CD4-positive, alpha-beta memory T cell (primary cell): ENCODE data around the gene PLPPR1. TPM values are rescaled to one million over a fixed set of nuclear protein-coding genes. Genes with fewer than 3 reads are reported as not detected.
"Not testable (repeated sequence)": the region's sequence is repeated elsewhere in the genome, so short reads cannot be mapped to it uniquely, and the experiment has no call there.

Source experiments
- CTCF ChIA-PET: fragments of 350-600 bp; sonication (Branson Sonifier 250); formaldehyde crosslinking; loops from one replicate; lab custom pipeline; 2021; ENCODE audit warnings: inconsistent platforms; ENCODE audit not compliant: partially characterized antibody; lab: Charles Lee
- POLR2A ChIA-PET: fragments of 350-600 bp; sonication (Branson Sonifier 250); formaldehyde crosslinking; loops from one replicate; lab custom pipeline; 2021; ENCODE audit not compliant: partially characterized antibody; lab: Charles Lee
- DNase-seq, 5 donors: peaks; one replicate each; pipeline versions ENCODE4 v3.0.0 to v3.0.0-alpha.2; 2020 to 2022; ENCODE audit warnings: mixed read lengths in 1 of 5
- H3K27ac ChIP-seq: one replicate; pipeline ENCODE4 v1.7.0; 2013; ENCODE audit warnings: low read depth, low read length
- H3K27me3 ChIP-seq: 2 replicates; pipeline ENCODE4 v1.7.0; 2013; ENCODE audit warnings: mild to moderate bottlenecking, low read length, moderate library complexity; ENCODE audit not compliant: insufficient read depth
- H3K36me3 ChIP-seq: 2 replicates; pipeline ENCODE4 v1.7.0; 2013; ENCODE audit warnings: mild to moderate bottlenecking, low read length, moderate library complexity; ENCODE audit not compliant: insufficient read depth
- H3K4me1 ChIP-seq: 2 replicates; pipeline ENCODE4 v1.7.0; 2013; ENCODE audit warnings: mild to moderate bottlenecking, low read length, moderate library complexity; ENCODE audit not compliant: insufficient read depth
- H3K4me3 ChIP-seq, 2 donors: one replicate each; pipeline ENCODE4 v1.7.0; 2013; ENCODE audit warnings: low read length in 2 of 2, mild to moderate bottlenecking in 1 of 2
- H3K9me3 ChIP-seq, 2 donors: one replicate each; pipeline ENCODE4 v1.7.0; 2013; ENCODE audit warnings: low read length in 2 of 2, control low read depth in 1 of 2; ENCODE audit not compliant: control insufficient read depth in 1 of 2
- H3K27ac Mint-ChIP-seq, 7 donors: one replicate each; pipeline ENCODE4 v1.8.0; 2020 to 2021; ENCODE audit warnings: mixed read lengths in 7 of 7, mild to moderate bottlenecking in 6 of 7, inconsistent platforms in 3 of 7, moderate library complexity in 3 of 7
- H3K27me3 Mint-ChIP-seq, 2 donors: one replicate each; pipeline ENCODE4 v1.8.0; 2020 to 2021; ENCODE audit warnings: mixed read lengths in 2 of 2
- H3K36me3 Mint-ChIP-seq, 2 donors: one replicate each; pipeline ENCODE4 v1.8.0; 2020 to 2021; ENCODE audit warnings: mixed read lengths in 2 of 2, inconsistent platforms in 1 of 2, mild to moderate bottlenecking in 1 of 2
- H3K4me1 Mint-ChIP-seq, 4 donors: one replicate each; pipeline ENCODE4 v1.8.0; 2020 to 2021; ENCODE audit warnings: mixed read lengths in 4 of 4, mild to moderate bottlenecking in 1 of 4
- H3K4me3 Mint-ChIP-seq, 8 donors: one replicate each; pipeline ENCODE4 v1.8.0; 2020 to 2021; ENCODE audit warnings: mixed read lengths in 8 of 8, mild to moderate bottlenecking in 7 of 8, moderate library complexity in 6 of 8, inconsistent platforms in 3 of 8
- H3K9me3 Mint-ChIP-seq, 8 donors: one replicate each; pipeline ENCODE4 v1.8.0; 2020 to 2021; ENCODE audit warnings: mixed read lengths in 8 of 8, mild to moderate bottlenecking in 5 of 8, inconsistent platforms in 3 of 8, moderate library complexity in 1 of 8
- intact Hi-C: fragments of 100-400 bp; cut with micrococcal nuclease; formaldehyde crosslinking; loops from one replicate; pipeline ENCODE4 v1.15.1; 2023
- polyA plus RNA-seq, 2 donors: library from polyadenylated mRNA; unstranded; fragments of 300-500 nt; fragmentation: Illumina TruSeq; gene quantifications; one replicate each; pipeline ENCODE4 v1.2.3, GENCODE V29; 2021
- total RNA-seq, 2 experiments: library from RNA; stranded (reverse); gene quantifications; one replicate each; pipeline ENCODE4 v1.2.3, GENCODE V29; 2021

Gene PLPPR1
- total and polyA plus RNA-seq, 4 experiments from 2014 or later, result not detected

DNA sequence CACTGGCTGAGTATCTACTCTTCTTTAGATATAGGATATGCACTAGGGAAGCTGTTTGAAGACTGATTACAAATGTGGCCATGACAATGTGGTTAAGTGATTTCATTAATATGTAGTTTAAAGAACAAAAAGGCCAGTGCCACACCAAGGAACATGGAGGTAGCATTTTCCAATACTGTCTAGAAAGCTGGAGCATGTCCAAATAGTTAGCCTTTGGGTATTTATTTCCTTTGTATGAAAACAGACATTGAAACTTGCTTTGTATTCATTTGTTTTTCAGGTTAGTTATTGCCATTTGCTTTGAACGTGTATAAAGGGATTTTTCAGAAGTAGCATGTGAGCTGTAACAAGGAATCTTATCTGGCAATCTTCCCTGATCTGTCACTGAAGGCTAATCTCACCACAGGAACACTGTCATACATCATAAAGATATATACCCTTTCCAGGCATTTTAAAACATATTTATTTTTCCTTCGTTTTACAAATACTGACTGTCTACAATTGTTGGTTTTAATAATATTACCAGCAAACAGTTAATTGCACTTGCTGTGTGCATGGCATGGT, 93.4 kb downstream of the PLPPR1 start:
- H3K9me3 Mint-ChIP-seq, result peaks cover 0 to 9% (median 4%) of the 10 kb centered on the region in 8 donors
- H3K4me1 Mint-ChIP-seq, result no peaks in the 10 kb centered on the region
- no peaks in the 10 kb centered on the region for H3K4me1 ChIP-seq
- H3K27ac ChIP-seq, result no peak overlapping the region
- CTCF ChIA-PET, result no interaction called here
- H3K27ac Mint-ChIP-seq, result no peak overlapping the region
- H3K4me3 ChIP-seq, result no peak overlapping the region
- H3K36me3 ChIP-seq, result no peaks in the 10 kb centered on the region
- POLR2A ChIA-PET, result no interaction called here
- H3K36me3 Mint-ChIP-seq, result no peaks in the 10 kb centered on the region
- intact Hi-C loops, result no loop called here
- DNase-seq, result no peak
- no peaks in the 10 kb centered on the region for H3K9me3 ChIP-seq
- no peaks in the 10 kb centered on the region for H3K27me3 ChIP-seq
- no peaks in the 10 kb centered on the region for H3K27me3 Mint-ChIP-seq
- no peak overlapping the region for H3K4me3 Mint-ChIP-seq

DNA sequence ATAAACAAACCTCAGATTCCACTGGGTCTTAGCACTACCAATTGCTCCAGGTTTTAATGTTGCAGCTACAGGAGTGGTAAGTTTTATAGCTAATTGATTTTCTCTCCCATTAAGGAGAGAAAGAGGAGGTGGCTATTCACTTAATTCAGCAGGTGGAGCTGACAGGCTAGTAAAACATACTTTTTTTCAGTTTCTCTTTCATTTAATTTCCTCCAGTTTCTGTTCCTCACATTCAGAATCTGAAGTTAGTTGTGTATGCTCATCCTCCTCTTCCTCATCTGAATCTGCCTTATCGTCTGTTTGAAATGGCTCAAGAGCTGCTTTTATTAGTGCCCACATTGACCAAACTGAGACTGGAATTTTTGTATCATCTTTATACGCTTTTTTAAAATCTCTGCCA, 98.0 kb downstream of the PLPPR1 start:
- H3K27me3 Mint-ChIP-seq, result peaks cover 0 to 3% of the 10 kb centered on the region in 2 donors
- POLR2A ChIA-PET, result no interaction called here

DNA sequence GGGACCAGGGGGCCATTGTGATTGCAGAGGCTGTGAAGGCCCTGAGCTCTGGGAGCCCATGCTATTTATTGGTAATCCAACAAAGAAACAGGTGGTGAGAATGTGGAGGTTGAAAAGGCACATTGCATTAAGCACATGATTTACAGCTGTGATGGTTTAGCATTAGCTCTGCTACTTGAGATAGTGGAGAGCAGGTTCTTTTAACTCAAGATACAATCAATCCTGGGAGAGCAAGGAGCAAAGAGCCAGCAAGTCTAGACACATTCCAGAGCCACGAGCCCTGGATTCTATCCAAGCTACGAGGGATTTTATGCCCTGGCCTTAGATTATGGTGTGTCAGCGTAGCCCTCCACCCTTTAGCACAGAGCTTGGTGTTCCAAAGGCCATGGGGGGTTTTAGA, 98.8 kb downstream of the PLPPR1 start:
- H3K36me3 ChIP-seq, POLR2A ChIA-PET, H3K4me3 ChIP-seq, H3K4me1 ChIP-seq, H3K27ac ChIP-seq, DNase-seq, CTCF ChIA-PET, H3K4me1 Mint-ChIP-seq, H3K27ac Mint-ChIP-seq, H3K36me3 Mint-ChIP-seq, intact Hi-C loops, H3K27me3 ChIP-seq, H3K4me3 Mint-ChIP-seq, H3K9me3 ChIP-seq, H3K27me3 Mint-ChIP-seq: not testable (repeated sequence)
- H3K9me3 Mint-ChIP-seq, result peaks cover 0 to 11% (median 5%) of the 10 kb centered on the region in 8 donors

More for the DNA sequence above, 98.0 kb downstream of the PLPPR1 start:
- Histone ChIP-seq H3K27ac (no peak overlapping the region), H3K9me3 (no peaks in the 10 kb centered on the region), H3K4me3 (no peak overlapping the region), H3K27me3 (no peaks in the 10 kb centered on the region), H3K36me3 (no peaks in the 10 kb centered on the region), H3K4me1 (no peaks in the 10 kb centered on the region)
- Mint-ChIP-seq H3K27ac (no peak overlapping the region), H3K4me3 (no peak overlapping the region), H3K9me3 (peaks cover 0 to 11% (median 5%) of the 10 kb centered on the region in 8 donors), H3K4me1 (no peaks in the 10 kb centered on the region), H3K36me3 (no peaks in the 10 kb centered on the region)
- CTCF ChIA-PET, result no interaction called here
- intact Hi-C loops, result no loop called here
- no peak for DNase-seq

DNA sequence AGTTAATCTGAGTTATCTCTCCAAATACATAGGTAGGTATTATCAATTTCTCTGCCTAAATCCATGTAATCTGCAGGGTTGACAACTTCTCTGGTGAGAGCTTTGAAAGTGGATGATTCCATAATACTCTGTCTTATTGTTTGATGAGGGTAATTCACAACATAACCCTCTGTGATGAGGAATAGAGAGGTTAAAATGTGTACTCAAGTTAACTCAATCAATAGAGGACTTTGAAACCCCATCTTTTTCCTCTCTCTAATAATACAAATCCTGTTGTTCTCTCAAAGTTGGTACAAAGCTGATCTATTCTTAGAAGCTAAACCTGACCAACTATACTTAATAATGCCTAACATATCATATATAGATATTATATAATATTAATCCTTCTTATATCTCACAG, 100.1 kb downstream of the PLPPR1 start:
- Histone ChIP-seq H3K4me1 (no peaks in the 10 kb centered on the region), H3K27me3 (no peaks in the 10 kb centered on the region), H3K36me3 (no peaks in the 10 kb centered on the region), H3K4me3 (no peak overlapping the region), H3K9me3 (no peaks in the 10 kb centered on the region), H3K27ac (no peak overlapping the region)
- no peak for DNase-seq
- H3K27me3 Mint-ChIP-seq, result peaks cover 0 to 3% of the 10 kb centered on the region in 2 donors
- H3K27ac Mint-ChIP-seq, result no peak overlapping the region
- intact Hi-C loops, result no loop called here
- CTCF ChIA-PET, result no interaction called here
- peaks cover 0 to 8% (median 3%) of the 10 kb centered on the region in 8 donors for H3K9me3 Mint-ChIP-seq
- no peak overlapping the region for H3K4me3 Mint-ChIP-seq
- POLR2A ChIA-PET, result no interaction called here
- H3K36me3 Mint-ChIP-seq, result no peaks in the 10 kb centered on the region
- no peaks in the 10 kb centered on the region for H3K4me1 Mint-ChIP-seq

DNA sequence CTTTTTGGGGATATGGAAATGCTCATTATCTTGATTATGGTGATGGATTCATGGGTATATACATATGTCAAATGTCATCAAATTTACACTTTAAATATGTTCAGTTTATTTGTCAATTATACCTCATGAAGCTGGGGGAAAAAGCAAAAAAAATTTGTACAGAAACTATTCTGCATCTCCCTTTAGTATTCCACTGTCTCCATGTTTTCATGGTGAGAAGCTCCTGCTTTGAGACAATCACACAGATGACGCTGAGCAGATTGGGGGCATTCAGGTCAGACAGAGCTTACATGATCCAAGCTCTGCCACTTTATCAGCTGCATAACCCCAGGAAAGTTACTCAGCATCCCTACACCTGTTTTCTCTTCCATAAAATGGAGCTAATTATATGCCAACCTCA, 101.5 kb downstream of the PLPPR1 start:
- no peaks in the 10 kb centered on the region for H3K4me1 Mint-ChIP-seq
- DNase-seq, result no peak
- intact Hi-C loops, result no loop called here
- H3K27me3 ChIP-seq, result no peaks in the 10 kb centered on the region
- H3K9me3 Mint-ChIP-seq, result peaks cover 0 to 5% (median 2%) of the 10 kb centered on the region in 8 donors
- no peak overlapping the region for H3K27ac ChIP-seq
- peaks cover 0 to 3% of the 10 kb centered on the region in 2 donors for H3K27me3 Mint-ChIP-seq
- CTCF ChIA-PET, result no interaction called here
- no peaks in the 10 kb centered on the region for H3K9me3 ChIP-seq
- H3K4me1 ChIP-seq, result no peaks in the 10 kb centered on the region
- H3K4me3 Mint-ChIP-seq, result no peak overlapping the region
- no peak overlapping the region for H3K4me3 ChIP-seq
- no peaks in the 10 kb centered on the region for H3K36me3 Mint-ChIP-seq
- POLR2A ChIA-PET, result no interaction called here
- no peak overlapping the region for H3K27ac Mint-ChIP-seq
- no peaks in the 10 kb centered on the region for H3K36me3 ChIP-seq

DNA sequence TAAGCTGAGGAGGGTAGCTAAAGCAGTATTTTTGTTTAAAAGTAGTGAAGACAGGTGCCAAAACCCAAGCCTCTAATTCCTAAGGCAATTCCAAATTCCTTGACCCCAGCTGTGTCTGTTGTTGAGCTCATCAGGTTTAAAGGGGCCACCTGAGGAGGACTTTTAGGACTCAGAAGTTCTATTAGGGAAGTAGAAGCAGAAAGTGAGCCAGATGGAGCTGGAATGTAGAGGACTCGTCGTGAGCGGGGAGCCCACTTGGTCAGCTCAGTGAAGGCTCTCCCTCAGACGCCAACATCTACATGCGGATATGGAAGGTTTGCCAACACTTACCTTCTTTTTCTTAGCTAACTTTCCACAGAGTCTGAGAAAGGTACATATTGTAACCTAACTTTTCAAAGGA, 102.8 kb downstream of the PLPPR1 start:
- Histone ChIP-seq H3K4me1 (no peaks in the 10 kb centered on the region), H3K9me3 (no peaks in the 10 kb centered on the region), H3K36me3 (no peaks in the 10 kb centered on the region), H3K4me3 (no peak overlapping the region), H3K27me3 (no peaks in the 10 kb centered on the region), H3K27ac (no peak overlapping the region)
- Mint-ChIP-seq H3K4me3 (no peak overlapping the region), H3K9me3 (peaks cover 0 to 5% (median 1%) of the 10 kb centered on the region in 8 donors), H3K27me3 (peaks cover 0 to 3% of the 10 kb centered on the region in 2 donors), H3K4me1 (no peaks in the 10 kb centered on the region), H3K27ac (no peak overlapping the region), H3K36me3 (no peaks in the 10 kb centered on the region)
- ChIA-PET POLR2A (no interaction called here), CTCF (no interaction called here)
- intact Hi-C loops, result no loop called here
- no peak for DNase-seq

DNA sequence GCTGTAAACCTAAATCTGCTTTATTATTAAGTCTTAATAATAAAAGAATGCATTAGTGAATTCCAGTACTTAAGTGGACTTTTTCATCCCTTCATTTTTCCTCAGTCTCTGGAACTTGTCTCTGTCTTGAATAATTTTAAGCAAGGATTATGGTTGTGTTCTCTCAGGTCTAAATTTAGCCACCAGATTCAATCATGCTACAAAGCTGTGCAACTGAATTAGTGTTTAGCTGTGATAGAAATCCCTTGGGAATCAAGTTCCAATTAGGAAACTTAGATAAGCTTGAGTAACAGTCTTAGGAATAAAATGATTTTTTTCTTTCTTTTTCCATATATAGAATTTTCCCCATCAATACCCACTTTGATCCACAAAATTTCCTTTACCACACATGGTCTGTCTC, 104.3 kb downstream of the PLPPR1 start:
- Mint-ChIP-seq H3K4me1 (no peaks in the 10 kb centered on the region), H3K36me3 (no peaks in the 10 kb centered on the region), H3K27me3 (no peaks in the 10 kb centered on the region), H3K27ac (no peak overlapping the region), H3K9me3 (peaks cover 0 to 5% (median 1%) of the 10 kb centered on the region in 8 donors), H3K4me3 (no peak overlapping the region)
- intact Hi-C loops, result no loop called here
- CTCF ChIA-PET, result interaction anchor here (0.8 kb wide), 1 partner anchor 10 kb away, joined by 4 read pairs; no protein-coding TSS in a partner anchor
- Histone ChIP-seq H3K27ac (no peak overlapping the region), H3K4me3 (no peak overlapping the region), H3K36me3 (no peaks in the 10 kb centered on the region), H3K4me1 (no peaks in the 10 kb centered on the region), H3K27me3 (no peaks in the 10 kb centered on the region), H3K9me3 (no peaks in the 10 kb centered on the region)
- no peak for DNase-seq
- POLR2A ChIA-PET, result no interaction called here
